ENCODE measurements around the gene CASP3. TPM values are rescaled to one million over a fixed set of nuclear protein-coding genes. Genes with fewer than 3 reads are reported as not detected.

CASP3 gene
- total and polyA plus RNA-seq, 2 donors (not counting 1 experiment from before 2014, with no cell fraction given) = 26.4 to 41.1 TPM

- H3K4me3 ChIP-seq (replicated peaks in 1 of 4; ENCODE audit: control extremely low read depth in 1 of 4, insufficient read depth in 1 of 4, low read depth in 3 of 4, low read length in 4 of 4) = no peak overlapping the region
- H3K4me1 ChIP-seq (ENCODE audit: control insufficient read depth, extremely low read depth, insufficient read depth, low read length) = no peaks in the 10 kb centered on the region
- H3K9ac ChIP-seq (ENCODE audit: insufficient read depth, low read length) = no peak overlapping the region
- no peaks in the 10 kb centered on the region for H3K36me3 ChIP-seq (ENCODE audit: control insufficient read depth, insufficient read depth, low read length)
- no peak for DNase-seq (ENCODE audit: low read depth in 2 of 2)
- TF ChIP-seq, protein P1, sequence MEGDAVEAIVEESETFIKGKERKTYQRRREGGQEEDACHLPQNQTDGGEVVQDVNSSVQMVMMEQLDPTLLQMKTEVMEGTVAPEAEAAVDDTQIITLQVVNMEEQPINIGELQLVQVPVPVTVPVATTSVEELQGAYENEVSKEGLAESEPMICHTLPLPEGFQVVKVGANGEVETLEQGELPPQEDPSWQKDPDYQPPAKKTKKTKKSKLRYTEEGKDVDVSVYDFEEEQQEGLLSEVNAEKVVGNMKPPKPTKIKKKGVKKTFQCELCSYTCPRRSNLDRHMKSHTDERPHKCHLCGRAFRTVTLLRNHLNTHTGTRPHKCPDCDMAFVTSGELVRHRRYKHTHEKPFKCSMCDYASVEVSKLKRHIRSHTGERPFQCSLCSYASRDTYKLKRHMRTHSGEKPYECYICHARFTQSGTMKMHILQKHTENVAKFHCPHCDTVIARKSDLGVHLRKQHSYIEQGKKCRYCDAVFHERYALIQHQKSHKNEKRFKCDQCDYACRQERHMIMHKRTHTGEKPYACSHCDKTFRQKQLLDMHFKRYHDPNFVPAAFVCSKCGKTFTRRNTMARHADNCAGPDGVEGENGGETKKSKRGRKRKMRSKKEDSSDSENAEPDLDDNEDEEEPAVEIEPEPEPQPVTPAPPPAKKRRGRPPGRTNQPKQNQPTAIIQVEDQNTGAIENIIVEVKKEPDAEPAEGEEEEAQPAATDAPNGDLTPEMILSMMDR (conservative IDR thresholded peaks at IDR 0.05 in 1 of 2, IDR thresholded peaks at IDR 0.05 in 1 of 2; ENCODE audit: low read depth in 1 of 2, low read length in 2 of 2) = no peak
- TF ChIP-seq EZH2 (IDR thresholded peaks at IDR 0.05; ENCODE audit: low read length, missing control alignments) = no peak
- no peak overlapping the region for H2AFZ ChIP-seq (ENCODE audit: low read length)
- no peaks in the 10 kb centered on the region for H3K79me2 ChIP-seq (ENCODE audit: control insufficient read depth, insufficient read depth, low read length)
- H3K4me2 ChIP-seq (ENCODE audit: extremely low read depth, insufficient read depth, low read length) = no peak overlapping the region
- no peaks in the 10 kb centered on the region for H3K9me3 ChIP-seq (ENCODE audit: control insufficient read depth, insufficient read depth, low read depth, low read length)
- no peaks in the 10 kb centered on the region for H4K20me1 ChIP-seq (ENCODE audit: control insufficient read depth, extremely low read depth, insufficient read depth, low read length)
- no peak overlapping the region for H3K27ac ChIP-seq (ENCODE audit: insufficient read depth, low read length)
- no peaks in the 10 kb centered on the region for H3K27me3 ChIP-seq (ENCODE audit: control insufficient read depth, insufficient read depth, low read length)
Measured at GRCh38 chr4:184587701-184588100, 61.5 kb downstream of the CASP3 start.

GRCh38 chr4:184587221-184587620 is 62.0 kb downstream of the CASP3 start:
- H3K9ac ChIP-seq (ENCODE audit: insufficient read depth, low read length) = no peak overlapping the region
- DNase-seq (ENCODE audit: low read depth in 2 of 2) = no peak
- H3K4me1 ChIP-seq (ENCODE audit: control insufficient read depth, extremely low read depth, insufficient read depth, low read length) = no peaks in the 10 kb centered on the region
- H3K79me2 ChIP-seq (ENCODE audit: control insufficient read depth, insufficient read depth, low read length) = no peaks in the 10 kb centered on the region
- H3K4me2 ChIP-seq (ENCODE audit: extremely low read depth, insufficient read depth, low read length) = no peak overlapping the region
- H3K4me3 ChIP-seq (replicated peaks in 1 of 4; ENCODE audit: control extremely low read depth in 1 of 4, insufficient read depth in 1 of 4, low read depth in 3 of 4, low read length in 4 of 4) = no peak overlapping the region
- no peaks in the 10 kb centered on the region for H4K20me1 ChIP-seq (ENCODE audit: control insufficient read depth, extremely low read depth, insufficient read depth, low read length)
- H3K27me3 ChIP-seq (ENCODE audit: control insufficient read depth, insufficient read depth, low read length) = no peaks in the 10 kb centered on the region
- H3K9me3 ChIP-seq (ENCODE audit: control insufficient read depth, insufficient read depth, low read depth, low read length) = no peaks in the 10 kb centered on the region
- TF ChIP-seq EZH2 (IDR thresholded peaks at IDR 0.05; ENCODE audit: low read length, missing control alignments) = no peak
- TF ChIP-seq, protein P1 (conservative IDR thresholded peaks at IDR 0.05 in 1 of 2, IDR thresholded peaks at IDR 0.05 in 1 of 2; ENCODE audit: low read depth in 1 of 2, low read length in 2 of 2) = no peak
- H3K27ac ChIP-seq (ENCODE audit: insufficient read depth, low read length) = no peak overlapping the region
- no peak overlapping the region for H2AFZ ChIP-seq (ENCODE audit: low read length)
- H3K36me3 ChIP-seq (ENCODE audit: control insufficient read depth, insufficient read depth, low read length) = no peaks in the 10 kb centered on the region

GRCh38 chr4:184583738-184584502 is 65.3 kb downstream of the CASP3 start:
- no peak overlapping the region for H2AFZ ChIP-seq (ENCODE audit: low read length)
- no peak overlapping the region for H3K4me2 ChIP-seq (ENCODE audit: extremely low read depth, insufficient read depth, low read length)
- H3K9me3 ChIP-seq (ENCODE audit: control insufficient read depth, insufficient read depth, low read depth, low read length) = no peaks in the 10 kb centered on the region
- no peaks in the 10 kb centered on the region for H3K4me1 ChIP-seq (ENCODE audit: control insufficient read depth, extremely low read depth, insufficient read depth, low read length)
- no peaks in the 10 kb centered on the region for H4K20me1 ChIP-seq (ENCODE audit: control insufficient read depth, extremely low read depth, insufficient read depth, low read length)
- no peak overlapping the region for H3K27ac ChIP-seq (ENCODE audit: insufficient read depth, low read length)
- H3K4me3 ChIP-seq (replicated peaks in 1 of 4; ENCODE audit: control extremely low read depth in 1 of 4, insufficient read depth in 1 of 4, low read depth in 3 of 4, low read length in 4 of 4) = no peak overlapping the region
- H3K9ac ChIP-seq (ENCODE audit: insufficient read depth, low read length) = no peak overlapping the region
- H3K36me3 ChIP-seq (ENCODE audit: control insufficient read depth, insufficient read depth, low read length) = no peaks in the 10 kb centered on the region
- no peaks in the 10 kb centered on the region for H3K27me3 ChIP-seq (ENCODE audit: control insufficient read depth, insufficient read depth, low read length)
- no peaks in the 10 kb centered on the region for H3K79me2 ChIP-seq (ENCODE audit: control insufficient read depth, insufficient read depth, low read length)
- TF ChIP-seq, protein P1 (conservative IDR thresholded peaks at IDR 0.05 in 1 of 2, IDR thresholded peaks at IDR 0.05 in 1 of 2; ENCODE audit: low read depth in 1 of 2, low read length in 2 of 2) = no peak
- TF ChIP-seq EZH2 (IDR thresholded peaks at IDR 0.05; ENCODE audit: low read length, missing control alignments) = no peak
- no peak for DNase-seq (ENCODE audit: low read depth in 2 of 2)

Other genes with a start within 250 kb of the CASP3 start
- gene IRF2, start 174.9 kb downstream of the CASP3 start, total RNA-seq = 30.9 and 31.8 TPM in 2 replicates
- gene IRF2, start 174.9 kb downstream of the CASP3 start, polyA plus RNA-seq = 32.5 and 42.3 TPM in 2 replicates
- gene PRIMPOL, start 291 bp upstream of the CASP3 start, total RNA-seq = 19.3 and 22.3 TPM in 2 replicates
- gene PRIMPOL, start 291 bp upstream of the CASP3 start, polyA plus RNA-seq = 11.5 and 15.1 TPM in 2 replicates
- 1.8 and 6.4 TPM in 2 replicates for gene CENPU, start 84.6 kb upstream of the CASP3 start, total RNA-seq
- 15.5 and 26.9 TPM in 2 replicates for gene CENPU, start 84.6 kb upstream of the CASP3 start, polyA plus RNA-seq
- 24.4 and 30.1 TPM in 2 replicates for gene ACSL1, start 176.5 kb upstream of the CASP3 start, total RNA-seq
- 15.4 and 22.5 TPM in 2 replicates for gene ACSL1, start 176.5 kb upstream of the CASP3 start, polyA plus RNA-seq